Adrenal gland (tissue), 5 donors: ENCODE results near the gene HTR7.

Experiments
- POLR2A ChIP-seq, 2 donors: fragments of 450-650 bp; IDR thresholded peaks; one replicate each; pipeline ENCODE4 v1.6.1; 2017; ENCODE audit warnings: antibody characterized with exemption in 2 of 2, mild to moderate bottlenecking in 2 of 2, moderate library complexity in 1 of 2
- TF ChIP-seq, protein P1 (sequence below), 6 experiments: fragments of 450-650 bp in 4 of 6; fragments of 200-600 bp in 2 of 6; sonication (generic) in 1 of 6; IDR thresholded peaks; 1 replicate in 5 of 6; 2 replicates in 1 of 6; pipeline versions ENCODE4 v1.5.1 to v1.8.0; 2016 to 2021; ENCODE audit warnings: antibody characterized with exemption in 6 of 6, mild to moderate bottlenecking in 2 of 6, moderate library complexity in 1 of 6
- donor health status: DM: no; HTN: no; CAD: no.

DNA sequence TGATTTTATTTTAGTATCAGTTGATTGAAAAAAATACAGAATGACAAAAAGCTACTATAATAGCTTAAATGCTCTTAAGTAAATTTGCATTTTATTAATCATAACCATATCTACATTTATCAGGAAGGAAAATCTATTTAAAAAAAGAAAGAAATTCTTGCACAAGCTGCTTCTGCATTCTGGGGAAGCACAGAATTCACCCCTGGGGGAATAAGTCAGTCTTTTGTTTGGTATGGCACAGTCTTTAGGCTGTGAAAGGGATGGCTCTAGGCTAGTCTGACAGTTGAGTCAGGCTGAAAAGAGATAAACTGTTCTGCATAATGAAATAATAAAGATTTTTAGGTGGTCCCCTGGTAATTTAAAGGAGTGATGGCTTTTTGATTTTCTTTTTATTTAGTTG lies 37.9 kb downstream of the HTR7 start:
- TF ChIP-seq, protein P1, sequence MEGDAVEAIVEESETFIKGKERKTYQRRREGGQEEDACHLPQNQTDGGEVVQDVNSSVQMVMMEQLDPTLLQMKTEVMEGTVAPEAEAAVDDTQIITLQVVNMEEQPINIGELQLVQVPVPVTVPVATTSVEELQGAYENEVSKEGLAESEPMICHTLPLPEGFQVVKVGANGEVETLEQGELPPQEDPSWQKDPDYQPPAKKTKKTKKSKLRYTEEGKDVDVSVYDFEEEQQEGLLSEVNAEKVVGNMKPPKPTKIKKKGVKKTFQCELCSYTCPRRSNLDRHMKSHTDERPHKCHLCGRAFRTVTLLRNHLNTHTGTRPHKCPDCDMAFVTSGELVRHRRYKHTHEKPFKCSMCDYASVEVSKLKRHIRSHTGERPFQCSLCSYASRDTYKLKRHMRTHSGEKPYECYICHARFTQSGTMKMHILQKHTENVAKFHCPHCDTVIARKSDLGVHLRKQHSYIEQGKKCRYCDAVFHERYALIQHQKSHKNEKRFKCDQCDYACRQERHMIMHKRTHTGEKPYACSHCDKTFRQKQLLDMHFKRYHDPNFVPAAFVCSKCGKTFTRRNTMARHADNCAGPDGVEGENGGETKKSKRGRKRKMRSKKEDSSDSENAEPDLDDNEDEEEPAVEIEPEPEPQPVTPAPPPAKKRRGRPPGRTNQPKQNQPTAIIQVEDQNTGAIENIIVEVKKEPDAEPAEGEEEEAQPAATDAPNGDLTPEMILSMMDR (IDR thresholded peaks at IDR 0.05): no peak
- TF ChIP-seq POLR2A (IDR thresholded peaks at IDR 0.05): no peak
